NK-92 (cell line): ENCODE data around the gene CCDC142.
A peak's percentile ranks its signal among the peaks of the same experiment; 100 is the strongest.
"Not testable (repeated sequence)": the region's sequence is repeated elsewhere in the genome, so short reads cannot be mapped to it uniquely, and the experiment has no call there.

Experiments
- DNase-seq: peaks from one replicate; lab custom pipeline; 2025; ENCODE audit not compliant: unreplicated experiment; lab: John Stamatoyannopoulos, UW

CCDC142 gene

DNA sequence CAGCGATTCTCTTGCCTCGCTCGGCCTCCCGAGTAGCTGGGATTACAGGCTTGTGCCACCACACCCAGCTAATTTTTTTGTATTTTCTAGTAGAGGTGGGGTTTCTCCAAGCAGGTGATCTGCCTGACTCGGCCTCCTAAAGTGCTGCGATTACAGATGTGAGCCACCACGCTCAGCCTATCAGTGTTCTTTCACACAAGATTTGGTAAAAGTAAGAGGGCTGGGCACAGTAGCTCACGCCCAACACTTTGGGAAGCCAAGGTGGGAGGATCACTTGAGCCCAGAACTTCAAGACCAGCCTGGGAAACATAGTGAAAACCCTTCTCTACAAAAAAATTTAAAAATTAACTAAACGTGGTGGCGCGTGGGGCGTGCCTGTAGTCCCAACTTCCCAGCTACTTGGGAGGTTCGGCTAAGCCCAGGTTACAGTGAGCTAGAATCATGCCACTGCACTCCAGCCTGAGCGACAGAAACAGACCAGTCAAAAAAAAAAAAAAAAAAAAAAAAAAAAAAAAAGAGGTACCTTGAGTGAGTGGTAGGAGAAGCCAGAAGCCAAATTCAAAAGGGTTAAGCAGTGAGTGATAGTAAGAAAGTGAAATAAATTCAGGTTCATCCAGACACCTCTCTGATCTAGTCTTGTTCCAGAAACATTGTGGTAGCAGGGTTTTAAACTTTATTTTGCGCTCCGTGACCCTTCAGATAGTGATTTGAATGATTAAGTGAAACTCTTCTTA, 11.3 kb downstream of the CCDC142 start:
- DNase-seq = no peak

DNA sequence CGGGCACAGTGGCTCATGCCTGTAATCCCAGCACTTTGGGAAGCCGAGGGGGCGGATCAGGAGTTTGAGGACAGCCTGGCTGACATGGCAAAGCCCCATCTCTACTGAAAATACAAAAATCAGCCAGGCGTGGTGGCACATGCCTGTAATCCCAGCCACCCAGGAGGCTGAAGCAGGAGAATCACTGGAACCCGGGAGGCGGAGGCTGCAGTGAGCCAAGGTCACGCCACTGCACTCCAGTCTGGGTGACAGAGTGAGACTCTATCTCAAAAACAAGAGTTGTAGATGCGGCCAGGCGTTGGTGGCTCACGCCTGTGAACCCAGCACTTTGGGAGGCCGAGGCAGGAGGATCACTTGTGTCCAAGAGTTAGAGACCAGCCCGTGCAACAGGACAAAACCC, 12.1 kb downstream of the CCDC142 start:
- not testable (repeated sequence) for DNase-seq

DNA sequence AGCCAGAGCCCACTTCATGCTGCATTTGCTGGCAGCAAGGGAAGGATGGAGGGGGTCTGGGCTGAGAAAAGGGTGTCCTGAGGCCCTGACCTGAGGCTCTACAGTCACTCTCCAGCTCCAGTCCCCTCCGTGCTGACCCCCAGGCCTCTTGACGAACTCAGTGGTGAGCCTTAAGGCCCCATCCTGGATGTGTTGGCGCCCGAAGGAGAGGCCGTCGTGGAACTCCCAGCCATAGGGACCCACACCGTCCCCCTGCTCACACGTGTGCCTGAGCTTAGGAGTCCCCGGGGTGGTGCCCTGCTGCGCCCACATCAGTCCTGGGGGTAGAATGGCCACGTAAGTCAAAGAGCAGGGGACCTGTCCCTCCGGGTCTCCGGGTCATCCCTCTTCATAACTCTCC, 18.4 kb downstream of the CCDC142 start:
- no peak for DNase-seq

DNA sequence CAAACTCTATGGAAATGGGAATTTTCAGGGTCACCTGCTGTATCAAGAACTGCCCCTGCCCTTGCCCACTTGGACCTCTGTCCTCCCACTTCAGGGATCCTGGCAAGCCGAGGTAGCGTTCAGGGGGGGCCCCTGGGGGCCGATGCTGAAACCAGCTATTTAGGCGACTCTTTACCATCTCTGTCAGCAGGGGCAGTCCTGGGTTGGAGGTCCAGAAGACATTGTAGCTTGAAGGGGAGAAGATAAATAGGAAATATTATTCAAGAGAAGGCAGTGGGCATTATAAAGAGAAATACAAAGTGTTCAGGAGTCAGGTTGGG, 20.1 kb downstream of the CCDC142 start:
- no peak for DNase-seq

DNA sequence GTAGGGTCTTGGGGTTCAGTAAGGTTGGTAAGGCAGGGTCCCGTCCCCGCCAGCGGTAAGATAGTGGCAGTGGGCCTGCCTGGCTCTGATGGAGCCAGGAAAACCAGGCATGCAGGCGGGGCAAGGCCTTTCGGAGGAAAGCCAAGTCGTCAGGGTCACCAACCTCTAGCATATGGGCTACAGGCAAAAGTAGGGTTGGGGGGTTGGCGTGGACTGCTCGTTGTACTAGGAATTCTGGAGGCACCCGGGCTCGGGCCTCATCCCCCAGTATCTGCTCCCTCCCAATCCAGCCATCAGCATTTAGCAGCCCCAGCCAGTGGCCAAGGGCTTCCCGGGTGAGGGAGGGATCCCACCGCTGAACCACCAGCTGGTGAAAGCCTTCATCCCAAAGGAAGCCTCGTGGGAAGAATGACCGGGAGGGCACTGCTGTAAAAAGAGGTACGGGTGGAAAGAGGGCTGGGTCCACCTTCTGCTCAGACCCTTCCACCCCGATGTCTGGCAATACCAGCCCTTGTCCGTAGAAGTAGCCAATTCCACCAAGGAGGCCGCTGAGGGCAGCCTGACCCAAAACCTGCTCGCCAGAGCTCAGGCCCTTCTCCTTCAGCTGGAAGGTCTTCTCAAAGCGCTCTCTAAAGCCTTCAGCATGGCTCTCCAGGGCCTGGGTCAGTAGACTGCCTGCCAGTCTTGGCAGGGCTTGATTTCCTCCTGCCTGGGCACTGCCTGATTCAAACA, 20.6 kb downstream of the CCDC142 start:
- DNase-seq = no peak

DNA sequence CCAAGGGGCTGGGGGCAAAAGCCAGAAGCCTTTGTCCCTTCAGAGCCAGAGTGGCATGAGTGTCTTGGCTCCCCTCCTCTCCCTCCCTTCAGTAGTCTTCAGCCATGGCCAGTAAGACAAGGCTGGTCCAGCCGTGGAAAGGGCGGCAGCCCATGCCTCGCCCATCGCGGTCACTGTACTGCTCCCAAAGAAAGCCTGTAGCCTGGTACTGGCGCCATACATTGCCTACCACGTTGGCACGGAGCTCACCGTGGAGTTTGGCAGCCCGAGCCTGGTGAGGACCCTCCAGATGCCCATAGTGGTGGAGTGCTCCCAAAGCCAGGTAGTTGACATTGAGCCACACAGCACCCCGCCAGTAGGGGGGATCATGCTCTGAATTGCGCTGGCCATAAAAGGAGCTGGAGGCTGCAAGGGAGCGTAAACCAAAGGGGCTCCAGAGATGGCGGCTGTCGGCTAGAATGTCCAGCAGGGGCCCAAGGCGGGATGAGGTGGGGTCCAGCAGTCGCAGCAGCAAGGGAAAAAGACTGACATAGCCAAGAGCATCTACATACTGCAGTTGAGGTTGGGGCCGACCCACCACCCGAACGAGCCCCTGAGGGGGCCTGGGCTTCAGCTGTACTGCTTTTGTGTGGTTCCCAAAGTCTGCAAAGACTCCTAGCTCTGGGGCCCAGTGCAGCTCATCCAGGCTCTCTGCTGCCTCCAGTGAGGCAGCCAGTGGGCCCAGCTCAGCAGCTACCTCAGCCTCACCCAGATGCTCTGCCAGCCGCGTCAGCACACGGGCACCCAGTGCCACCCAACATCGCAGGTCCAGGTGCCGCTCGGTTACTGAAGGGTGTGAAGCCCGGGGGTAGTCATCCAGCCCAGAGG, 21.4 kb downstream of the CCDC142 start:
- no peak for DNase-seq

DNA sequence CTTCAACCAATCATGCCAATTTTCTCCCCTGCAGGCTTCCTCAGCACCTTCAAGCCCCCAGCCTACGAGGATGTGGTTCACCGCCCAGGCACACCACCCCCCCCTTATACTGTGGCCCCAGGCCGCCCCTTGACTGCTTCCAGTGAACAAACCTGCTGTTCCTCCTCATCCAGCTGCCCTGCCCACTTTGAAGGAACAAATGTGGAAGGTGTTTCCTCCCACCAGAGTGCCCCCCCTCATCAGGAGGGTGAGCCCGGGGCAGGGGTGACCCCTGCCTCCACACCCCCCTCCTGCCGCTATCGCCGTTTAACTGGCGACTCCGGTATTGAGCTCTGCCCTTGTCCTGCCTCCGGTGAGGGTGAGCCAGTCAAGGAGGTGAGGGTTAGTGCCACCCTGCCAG, 22.6 kb downstream of the CCDC142 start:
- not testable (repeated sequence) for DNase-seq

DNA sequence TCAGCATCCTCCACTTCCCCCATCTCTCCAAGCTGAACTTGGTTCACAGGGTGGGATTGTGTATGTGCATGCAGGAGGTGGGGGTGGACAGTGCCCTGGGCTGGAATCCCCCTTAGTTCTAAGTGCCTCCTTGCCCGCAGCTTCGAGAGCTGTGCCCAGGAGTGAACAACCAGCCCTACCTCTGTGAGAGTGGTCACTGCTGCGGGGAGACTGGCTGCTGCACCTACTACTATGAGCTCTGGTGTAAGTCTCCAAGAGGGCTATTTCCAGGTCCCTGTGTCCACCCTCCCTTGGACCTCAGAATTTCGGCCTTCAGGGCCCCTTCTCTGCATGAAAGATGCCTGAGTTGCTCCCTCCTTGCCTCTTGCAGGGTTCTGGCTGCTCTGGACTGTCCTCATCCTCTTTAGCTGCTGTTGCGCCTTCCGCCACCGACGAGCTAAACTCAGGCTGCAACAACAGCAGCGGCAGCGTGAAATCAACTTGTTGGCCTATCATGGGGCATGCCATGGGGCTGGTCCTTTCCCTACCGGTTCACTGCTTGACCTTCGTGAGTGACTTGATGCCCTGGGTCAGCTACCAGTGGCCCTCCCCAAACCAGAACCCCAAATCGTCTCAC, 23.2 kb downstream of the CCDC142 start:
- not testable (repeated sequence) for DNase-seq

DNA sequence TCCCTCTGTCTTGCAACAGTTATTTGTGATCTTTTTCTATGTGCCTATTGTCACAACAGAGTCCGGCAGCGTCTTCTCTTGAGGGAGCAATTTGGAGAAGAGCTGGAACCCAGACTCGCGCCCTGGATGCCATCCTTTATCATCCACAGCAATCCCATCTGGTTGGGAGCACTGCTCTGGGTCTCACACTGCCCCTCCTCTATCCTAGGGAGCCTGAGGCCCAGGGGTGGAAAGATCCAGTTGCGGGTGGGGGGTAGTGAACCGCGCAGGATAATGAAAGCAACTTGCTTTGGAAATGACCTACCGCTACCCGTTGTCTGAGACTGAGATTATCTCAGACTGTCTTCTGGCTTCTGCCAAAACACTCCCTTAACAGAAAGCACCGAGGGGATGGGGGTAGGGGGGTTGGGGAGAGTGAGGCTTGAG, 23.8 kb downstream of the CCDC142 start:
- DNase-seq = no peak

DNA sequence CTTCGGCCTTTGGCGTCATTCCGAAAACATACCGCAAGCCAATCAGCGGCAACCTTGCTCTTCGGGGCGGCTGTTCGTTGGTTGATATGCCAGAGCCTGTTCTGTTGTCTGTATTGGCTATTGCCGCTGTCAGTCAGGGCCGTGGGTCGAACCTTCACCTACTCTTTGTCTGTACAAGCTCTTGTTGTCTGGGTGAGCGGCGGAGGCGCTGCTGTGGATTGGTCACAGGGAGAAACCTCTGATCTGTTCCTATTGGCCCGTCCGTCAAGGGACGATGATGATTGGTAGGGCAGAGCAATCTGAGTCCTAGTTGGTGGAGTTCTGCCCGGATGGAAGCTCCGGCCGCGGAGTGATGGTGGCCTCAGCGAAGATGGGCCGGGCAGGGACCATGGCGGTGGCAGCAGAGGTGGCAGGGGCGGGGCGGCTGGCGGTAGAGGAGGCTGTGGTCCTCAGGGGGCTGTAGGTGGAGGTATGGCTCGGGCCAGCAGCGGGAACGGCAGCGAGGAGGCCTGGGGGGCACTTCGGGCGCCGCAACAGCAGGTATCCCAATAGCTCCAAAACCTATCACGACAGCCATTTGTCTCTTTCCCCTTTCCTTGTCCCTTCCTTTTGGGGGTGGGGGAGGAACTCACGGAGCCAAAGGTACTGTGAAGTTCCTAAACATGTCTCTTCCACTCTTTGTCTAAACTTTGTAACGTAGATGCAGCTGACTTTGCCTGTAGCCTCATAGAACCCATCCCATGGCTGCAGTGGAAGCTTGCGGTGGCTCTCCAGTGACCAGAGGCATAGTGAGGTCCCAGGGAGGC, 24.5 kb downstream of the CCDC142 start, which contains the start of gene WBP1:
Gene WBP1, plus strand, starts transcription at position 307 of the 806 bp plus-strand sequence. Its CDS starts 165 bp downstream, at position 472.
- DNase-seq = peak; percentile 98

DNA sequence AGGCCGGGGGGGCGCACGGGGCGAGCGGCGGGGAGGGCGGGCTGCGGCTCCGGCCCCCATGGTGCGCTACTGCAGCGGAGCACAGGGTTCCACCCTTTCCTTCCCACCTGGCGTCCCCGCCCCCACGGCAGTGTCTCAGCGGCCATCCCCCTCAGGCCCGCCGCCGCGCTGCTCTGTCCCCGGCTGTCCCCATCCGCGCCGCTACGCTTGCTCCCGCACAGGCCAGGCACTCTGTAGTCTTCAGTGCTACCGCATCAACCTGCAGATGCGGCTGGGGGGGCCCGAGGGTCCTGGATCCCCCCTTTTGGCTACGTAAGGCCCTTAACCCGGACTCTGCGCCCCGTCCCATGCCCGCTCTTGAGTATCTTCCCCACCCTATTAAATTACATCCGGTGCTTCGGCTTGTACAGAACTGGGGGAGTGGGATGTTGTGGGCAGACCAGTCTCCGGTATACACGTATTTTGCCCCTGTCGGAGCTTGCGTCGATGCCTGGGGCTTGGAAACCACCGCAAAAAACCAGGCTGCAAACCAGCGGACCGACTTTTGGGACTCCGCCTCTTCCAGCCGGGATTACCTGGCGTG, 25.2 kb downstream of the CCDC142 start:
- DNase-seq = no peak

DNA sequence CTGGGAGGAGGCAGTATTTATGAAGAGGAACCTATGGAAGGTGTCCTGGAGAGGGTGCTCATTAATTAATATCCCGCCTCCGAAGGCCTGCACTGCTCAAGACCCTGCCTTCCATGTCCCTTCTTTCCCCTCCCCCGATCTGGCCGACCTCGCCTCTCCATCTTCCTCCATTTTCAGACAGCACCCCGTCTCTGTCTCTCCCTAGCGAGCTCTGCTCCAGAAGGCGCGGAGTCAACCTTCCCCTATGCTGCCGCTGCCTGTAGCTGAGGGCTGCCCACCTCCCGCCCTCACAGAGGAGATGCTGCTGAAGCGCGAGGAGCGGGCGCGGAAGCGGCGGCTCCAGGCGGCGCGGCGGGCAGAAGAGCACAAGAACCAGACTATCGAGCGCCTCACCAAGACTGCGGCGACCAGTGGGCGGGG, 25.7 kb downstream of the CCDC142 start:
- DNase-seq = no peak

DNA sequence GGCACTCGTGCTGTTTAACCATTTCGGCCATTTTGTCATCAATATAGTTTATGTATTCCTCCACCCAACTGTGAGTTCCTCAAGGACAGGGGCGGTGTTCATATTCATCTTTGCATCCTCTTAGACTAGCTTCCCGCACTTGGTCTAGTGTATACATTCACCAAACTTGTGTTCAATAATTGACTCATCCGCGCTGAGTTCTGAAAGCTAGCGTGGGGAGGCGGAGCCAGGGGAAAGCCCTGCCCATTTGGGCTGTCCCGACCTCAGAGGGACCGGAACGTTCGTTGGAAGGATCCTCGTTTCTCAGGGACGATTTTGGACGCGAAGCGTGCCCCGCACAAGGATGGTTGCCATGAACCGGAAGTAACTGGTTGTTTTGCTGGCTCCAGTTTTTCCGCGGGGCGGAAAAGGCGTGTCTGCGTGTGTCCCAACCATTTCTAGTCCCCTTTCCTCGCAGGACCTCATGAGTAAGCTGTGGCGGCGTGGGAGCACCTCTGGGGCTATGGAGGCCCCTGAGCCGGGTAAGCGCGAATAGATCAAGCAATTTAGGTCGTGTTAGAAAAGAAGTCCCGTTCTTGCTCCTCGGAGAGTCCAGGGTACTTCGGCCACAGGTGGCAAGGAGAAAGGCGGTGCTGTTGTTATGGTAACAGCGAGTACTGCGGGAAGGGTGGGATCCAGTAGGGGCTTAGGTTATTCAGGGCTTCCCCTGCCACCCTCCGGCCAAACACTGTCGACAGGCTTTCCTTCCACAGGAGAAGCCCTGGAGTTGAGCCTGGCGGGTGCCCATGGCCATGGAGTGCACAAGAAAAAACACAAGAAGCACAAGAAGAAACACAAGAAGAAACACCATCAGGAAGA, 27.9 kb downstream of the CCDC142 start, which contains the start of gene INO80B:
Gene INO80B, plus strand, starts transcription at position 434 of the 858 bp plus-strand sequence. Its CDS starts 30 bp downstream, at position 464.
- DNase-seq = peak; percentile 55

DNA sequence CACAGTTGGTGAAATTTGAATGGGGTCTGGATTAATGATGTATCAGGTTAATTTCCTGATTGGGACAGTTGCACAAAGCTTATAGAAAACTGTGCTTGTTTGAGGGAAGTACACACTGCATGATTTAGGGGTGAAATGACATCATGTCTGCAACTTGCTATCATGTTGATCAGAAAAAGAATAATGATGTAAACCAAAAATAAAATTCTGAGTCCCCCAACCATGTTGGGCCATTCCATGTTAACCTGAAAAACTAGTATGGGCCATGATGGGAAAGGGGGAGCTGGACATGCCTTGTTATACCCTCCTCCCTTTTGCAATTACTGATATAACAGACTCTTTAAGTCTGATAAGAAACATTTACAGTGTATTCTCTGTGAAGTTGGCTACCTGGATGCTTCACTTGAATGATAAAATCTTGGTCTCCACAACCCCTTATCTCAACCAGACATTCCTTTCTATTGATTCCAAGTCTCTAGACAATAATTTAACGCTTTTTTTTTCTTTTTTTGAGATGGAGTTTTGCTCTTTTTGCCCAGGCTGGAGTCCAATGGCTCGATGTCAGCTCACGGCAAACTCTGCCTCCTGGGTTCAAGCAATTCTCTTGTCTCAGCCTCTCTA, 32.1 kb downstream of the CCDC142 start:
- no peak for DNase-seq

DNA sequence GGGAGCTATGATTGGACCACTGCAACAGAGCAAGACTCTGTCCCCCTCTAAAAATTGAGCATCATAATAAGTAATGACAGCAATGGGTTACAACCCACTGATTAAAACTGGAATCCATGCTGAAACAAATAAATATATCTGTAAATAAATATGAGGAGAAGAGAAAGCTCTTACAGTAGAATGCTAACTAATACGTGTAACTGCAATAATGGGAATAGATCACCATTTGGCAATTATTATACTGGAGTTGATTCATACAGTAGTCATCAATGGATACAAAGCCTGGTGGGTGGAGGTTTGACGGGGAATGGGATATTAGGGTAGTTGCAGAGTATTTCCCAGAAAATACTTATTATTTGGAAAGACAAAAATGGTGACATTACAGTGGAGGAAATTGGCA, 34.0 kb downstream of the CCDC142 start:
- no peak for DNase-seq

DNA sequence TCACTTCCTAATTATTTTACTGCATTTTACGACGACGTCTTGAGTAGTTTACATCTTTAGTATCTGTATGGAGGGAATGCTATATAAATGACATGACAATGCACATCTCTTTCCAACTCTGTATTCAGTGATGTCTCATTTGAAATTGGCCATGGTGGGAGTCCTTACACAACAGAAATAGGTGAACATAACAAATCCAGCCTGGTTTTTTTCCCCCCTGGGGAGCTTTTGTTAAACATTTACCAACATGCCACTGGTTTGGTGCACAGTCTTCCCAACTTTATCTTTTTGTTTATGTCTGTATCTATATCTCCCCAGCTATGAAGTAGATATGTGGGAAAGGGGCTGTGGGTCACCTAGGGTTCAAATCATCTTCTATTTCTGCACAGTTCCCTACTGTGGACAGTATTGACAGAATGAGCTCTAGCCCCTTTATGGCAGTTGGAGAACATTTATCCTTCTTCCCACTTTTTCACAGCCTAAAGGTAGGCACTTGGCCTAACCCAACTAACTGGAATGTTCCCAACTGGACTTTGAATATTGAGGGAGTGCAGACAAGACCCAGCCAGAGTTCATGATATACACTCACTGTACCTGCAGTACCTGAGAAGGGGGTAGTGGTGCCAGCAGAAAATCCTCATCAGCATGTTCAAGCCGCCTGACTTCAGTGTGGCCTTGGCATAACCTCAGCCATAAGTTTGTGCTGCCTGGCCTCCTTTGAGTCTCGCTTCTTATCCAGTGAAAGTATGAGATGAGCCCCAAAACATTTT, 35.4 kb downstream of the CCDC142 start:
- DNase-seq = no peak

DNA sequence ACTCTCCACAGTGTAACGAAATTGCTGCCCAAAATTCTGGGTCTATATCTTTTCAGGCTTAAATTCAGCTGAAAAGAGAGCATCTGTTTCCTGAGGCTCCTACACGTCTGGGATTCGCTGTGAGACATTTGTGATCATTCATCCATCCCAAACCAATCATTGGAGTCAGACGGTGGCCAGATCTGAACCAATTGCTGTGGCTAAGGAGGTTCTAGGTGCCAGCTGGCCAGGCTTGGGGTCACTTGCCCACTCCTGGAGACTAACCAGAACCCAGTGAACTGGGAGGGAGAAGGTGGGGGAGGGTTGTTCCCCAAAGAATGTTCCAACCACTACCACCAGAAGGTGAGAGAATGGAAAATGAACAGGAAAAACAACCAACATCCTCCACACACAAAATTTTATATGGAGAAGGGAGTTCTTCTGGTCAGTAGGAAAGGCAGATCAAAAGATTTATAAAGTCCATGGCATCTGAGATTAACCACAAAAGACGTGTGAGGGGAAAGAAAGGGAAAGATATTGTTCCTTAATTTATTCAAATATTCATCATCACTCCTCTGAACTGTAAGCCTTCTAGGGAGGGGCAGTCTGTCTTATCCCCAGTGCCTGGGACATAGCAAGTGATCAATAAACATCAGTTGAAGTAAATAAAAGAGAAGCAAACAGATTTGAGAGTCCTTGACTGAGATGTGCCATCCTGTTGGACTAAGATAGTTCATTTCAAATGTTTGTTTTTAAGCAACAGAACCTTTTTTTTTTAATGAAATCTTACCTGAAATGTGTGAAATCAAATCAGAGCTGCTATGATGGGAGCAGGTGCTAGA, 38.1 kb downstream of the CCDC142 start:
- no peak for DNase-seq
